GM21619 (cell line): ENCODE data around the gene CCNY.

ENCODE experiments used
- ATAC-seq: cut with Tn5 transposase; IDR thresholded peaks from one replicate; pipeline ENCODE4 v1.9.1; 2021; ENCODE audit not compliant: unreplicated experiment

Gene CCNY

DNA sequence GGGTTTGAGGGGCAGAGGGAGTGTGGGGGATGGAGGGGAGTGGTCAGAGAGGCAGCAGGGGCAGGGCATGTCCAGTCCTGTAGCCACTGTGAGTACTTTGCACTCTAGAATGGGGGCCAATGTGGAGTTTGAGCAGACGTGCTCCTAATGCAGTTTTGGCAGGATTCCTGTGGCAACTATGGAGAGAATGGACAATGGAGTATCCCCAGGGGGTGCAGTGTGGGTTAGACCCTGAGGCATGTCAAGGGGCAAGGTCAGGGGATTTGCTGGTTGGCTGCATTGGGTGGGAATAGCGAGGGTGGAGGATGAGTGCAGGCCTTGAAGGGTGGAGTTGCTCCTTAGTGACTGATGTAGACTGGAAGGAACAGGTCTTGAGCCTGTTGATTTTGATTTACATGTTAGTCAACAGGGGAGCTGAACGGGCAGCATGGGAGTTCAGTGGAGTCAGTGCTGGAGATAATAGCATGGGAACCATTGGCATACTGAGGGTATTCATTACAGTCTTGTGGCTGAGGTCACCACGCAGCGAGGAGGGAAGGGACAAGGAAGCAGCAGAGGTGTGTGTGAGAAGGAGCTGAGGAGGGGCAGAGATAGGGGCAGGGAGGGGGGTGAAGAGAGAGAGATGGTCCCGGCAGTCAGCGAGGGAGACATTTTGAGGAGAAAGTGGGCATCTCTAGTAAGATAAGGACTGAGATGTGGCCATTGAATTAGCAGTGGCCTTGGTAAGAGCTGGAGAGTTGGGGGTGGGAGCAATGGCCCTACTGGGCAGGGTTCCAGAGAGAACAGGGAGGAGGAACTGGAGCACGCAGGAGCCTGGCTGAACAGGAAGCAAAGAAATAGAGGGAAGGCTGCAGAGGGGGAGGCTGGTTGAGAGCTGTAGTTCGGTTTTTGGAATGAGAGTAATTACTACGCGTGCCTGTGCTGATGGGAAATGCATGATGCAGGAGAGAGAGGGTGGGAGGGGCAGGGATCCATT lies 112.7 kb downstream of the CCNY start:
- ATAC-seq, result no peak

DNA sequence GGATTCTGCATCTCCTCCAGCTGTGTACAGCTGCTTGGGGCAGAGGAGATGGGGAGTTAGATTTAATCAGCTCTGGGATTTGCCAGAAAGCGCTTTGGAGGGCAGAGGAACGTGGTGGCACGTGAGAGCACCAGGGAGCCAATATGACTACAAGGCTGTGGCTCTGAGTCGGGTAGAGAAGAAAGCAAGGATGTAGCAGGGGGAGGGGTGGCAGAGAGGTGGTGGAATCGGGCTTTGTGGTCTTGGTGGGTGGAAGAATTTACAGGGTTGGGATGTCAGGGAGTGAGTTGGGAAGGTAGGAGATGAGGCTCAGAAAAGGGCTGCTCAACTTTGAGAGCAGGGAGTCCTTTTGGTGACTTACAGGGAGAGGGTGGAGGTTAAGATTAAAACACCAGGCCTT lies 113.6 kb downstream of the CCNY start:
- ATAC-seq, result no peak

GRCh38 chr10:35451151-35452016 lies 115.1 kb downstream of the CCNY start:
- peak; percentile 97 for ATAC-seq

GRCh38 chr10:35452171-35452570 lies 115.9 kb downstream of the CCNY start:
- no peak for ATAC-seq

- no peak for ATAC-seq
These were observed 116.5 kb downstream of the CCNY start for GRCh38 chr10:35452847-35453246.

GRCh38 chr10:35453855-35454532 lies 117.7 kb downstream of the CCNY start:
- no peak for ATAC-seq

DNA sequence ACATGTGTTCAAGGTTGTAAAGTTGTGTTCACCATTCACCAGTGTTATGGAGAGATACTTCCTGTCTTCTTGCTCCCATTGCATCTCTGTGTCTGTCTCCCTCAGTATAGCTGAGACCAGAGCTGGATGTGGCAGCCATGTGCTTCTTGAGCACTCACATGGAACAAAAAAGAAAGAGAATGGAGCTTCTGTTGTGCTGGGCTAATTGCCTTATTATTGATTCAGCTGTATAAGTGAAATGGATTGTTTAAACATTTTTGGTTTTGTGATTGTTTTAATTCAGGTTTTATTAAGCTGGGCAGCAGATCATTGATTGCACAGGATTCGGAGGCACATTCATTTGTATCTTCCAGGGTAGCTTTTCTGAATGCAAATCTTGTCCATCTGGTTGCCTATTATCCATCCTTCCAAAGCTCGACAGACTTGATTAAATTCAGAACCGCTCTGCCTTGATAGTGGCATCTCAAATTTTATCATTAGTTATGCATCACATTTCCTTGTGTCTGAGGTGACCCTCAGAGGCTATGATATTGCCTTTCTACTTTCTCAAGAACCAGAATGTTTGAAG lies 119.9 kb downstream of the CCNY start:
- ATAC-seq, result no peak

DNA sequence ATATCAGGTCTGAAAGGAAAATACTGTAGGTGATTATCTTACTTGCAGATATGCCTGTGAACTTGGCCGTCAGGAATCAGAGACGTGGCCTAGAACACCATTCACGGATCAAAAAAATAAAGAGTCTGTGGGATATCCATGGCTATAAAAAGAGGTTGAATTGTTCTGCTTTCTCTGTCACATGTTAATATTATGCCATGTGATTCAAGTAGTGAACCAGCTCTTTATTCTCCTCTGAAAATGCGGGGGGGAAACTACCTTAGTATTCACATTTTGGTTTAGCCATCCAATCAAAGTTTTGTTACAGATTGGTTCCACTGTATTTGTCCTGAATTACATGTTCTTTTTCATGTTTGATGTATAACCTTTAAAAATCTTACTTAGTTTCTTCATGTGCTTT lies 120.5 kb downstream of the CCNY start:
- ATAC-seq, result no peak

DNA sequence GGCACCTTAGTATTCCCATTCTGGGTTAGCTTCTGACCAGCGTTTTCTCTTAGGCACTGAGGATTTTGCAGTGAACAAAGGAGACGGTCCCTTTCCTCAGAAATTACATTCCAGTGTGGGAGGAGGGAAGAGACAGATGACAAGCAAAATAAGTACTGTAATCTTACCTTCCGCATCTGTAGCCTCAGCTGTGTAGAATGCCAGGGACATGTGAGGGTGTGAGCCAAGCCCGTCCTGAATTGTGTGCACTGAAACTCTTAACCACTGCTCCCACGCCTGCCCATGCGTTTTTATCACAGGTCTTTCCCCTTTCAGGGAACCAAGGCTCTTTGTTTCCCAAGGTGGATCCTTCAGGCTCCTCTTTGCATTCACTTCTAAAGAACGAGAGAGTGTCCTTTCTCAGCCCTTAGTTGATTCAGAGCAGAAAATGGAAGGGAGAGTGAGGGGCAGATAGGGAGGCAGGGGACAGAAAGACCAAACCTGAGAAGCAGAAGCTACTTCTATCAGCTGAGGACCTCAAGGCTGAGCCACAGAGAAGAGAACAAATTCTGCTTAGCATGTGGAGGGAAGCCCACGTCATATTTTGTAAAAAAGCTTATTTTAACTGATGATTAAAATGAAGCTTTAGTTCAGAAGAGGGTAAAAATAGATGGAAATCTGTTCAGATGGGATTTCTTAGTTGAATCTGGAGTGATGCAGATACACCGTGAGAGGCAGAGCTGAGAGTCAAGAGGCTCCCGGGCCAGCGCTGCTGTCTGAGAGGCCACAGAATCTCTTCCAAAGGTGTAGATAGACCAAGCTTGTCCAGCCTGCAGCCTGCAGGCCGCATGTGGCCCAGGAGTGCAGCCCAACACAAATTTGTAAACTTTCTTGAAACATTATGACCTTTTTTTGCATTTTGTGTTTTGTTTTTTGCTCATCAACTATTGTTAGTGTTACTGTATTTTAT lies 122.5 kb downstream of the CCNY start:
- no peak for ATAC-seq

DNA sequence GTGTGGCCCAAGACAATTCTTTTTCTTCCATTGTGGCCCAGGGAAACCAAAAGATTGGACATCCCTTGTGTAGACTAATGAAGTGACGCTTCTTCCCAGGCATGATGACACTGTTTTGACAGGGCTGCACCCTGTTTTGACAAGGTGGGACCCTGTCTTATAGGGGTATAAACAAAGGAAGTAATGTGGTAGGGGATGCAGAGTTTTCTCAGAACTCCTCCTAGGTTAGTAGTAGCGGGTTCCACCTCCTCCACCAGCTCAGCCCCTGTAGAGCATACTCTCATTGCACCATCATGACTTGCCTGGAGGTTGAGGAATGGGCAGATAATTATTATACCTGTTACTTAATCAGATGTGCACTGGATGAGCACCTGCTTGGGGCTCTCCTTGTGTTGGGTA lies 123.1 kb downstream of the CCNY start:
- ATAC-seq, result no peak

GRCh38 chr10:35460852-35461460 lies 124.6 kb downstream of the CCNY start:
- ATAC-seq, result no peak

DNA sequence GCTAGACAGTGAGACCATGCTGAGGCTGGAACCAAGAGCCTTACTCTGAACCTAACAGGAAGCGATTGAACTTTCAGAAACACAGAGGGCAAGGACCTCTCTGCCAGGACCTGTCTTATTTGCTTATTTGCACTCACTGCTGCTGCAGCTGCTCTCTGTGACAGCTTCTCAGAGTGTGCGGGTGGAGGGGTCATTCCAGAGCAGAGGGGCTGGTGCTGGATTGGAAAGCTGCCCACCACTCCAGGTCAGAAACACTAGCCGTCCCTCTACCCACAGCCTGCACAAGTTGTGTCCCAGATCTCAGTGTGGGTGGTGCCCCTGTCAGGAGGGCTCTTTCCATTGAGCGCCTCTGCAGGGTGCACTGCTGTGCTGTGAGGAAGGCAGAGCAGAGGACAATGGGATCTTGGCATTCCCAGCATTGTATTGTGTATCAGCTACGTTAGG lies 126.2 kb downstream of the CCNY start:
- ATAC-seq, result peak; percentile 95

- no peak for ATAC-seq
These were observed 127.0 kb downstream of the CCNY start for GRCh38 chr10:35463105-35463867.

- no peak for ATAC-seq
These were observed 127.6 kb downstream of the CCNY start for GRCh38 chr10:35463878-35464277.

- no peak for ATAC-seq
These were observed 128.6 kb downstream of the CCNY start for GRCh38 chr10:35464825-35465456.

DNA sequence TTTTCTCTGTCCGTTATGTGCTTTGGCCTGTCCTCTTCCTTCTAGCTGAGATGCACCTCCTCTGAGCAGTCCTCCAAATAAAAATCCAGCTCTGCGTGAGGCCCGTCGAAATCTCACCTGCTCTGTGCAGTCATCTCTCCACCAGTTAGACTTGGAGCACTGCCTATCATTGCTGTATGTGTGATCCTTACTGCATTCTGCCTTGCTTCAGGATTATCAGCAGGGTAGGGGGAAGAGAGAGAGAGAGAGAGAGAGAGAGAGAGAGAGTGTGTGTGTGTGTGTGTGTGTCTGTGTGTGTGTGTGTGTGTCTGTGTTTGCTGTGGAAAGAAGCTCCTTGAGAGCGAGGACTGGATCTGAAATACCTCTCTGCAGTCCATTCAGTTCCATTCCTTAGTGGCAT lies 129.4 kb downstream of the CCNY start:
- no peak for ATAC-seq

DNA sequence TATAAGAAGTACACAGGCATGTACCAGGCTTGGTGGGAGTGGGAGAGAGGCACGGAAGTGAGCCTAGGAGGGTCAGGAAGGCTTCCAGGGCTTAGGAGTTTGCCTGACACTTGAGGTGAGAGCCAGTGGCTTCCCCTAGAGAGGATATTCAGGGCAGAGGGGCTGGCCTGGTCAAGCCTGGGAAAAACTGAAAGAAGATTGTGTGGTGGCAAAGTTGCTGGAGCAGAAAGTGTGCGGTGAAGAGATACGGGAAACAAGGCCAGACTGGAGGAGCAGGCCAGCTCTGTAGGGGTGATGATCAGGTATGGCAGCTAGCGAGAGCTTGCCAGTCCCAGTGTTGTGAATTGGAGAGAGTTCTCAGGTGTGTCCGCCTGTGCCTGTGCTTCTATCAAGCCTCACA lies 129.9 kb downstream of the CCNY start:
- no peak for ATAC-seq

DNA sequence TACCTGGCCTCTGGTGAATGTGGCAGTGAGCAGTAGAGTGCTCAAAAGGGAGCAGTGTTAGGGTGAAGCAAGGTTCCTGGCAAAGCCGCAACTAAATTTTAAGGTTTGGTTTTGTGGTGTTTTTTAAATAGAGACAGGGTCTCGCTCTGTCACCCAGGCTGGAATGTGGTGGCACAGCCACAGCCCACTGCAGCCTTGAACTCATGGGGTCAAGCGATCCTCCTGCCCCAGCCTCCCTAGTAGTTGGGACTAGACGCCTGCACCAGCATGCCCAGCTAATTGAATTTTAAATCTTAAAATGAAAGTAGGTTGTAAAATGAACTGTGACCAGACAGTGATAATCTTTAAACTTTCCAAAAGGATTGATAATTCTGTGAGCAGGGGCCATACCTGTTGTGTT lies 130.4 kb downstream of the CCNY start:
- no peak for ATAC-seq
